H9 (cell line): ENCODE measurements around the gene TAPBPL. TPM values are rescaled to one million over a fixed set of nuclear protein-coding genes. Genes with fewer than 3 reads are reported as not detected.
"Not testable (repeated sequence)": the region's sequence is repeated elsewhere in the genome, so short reads cannot be mapped to it uniquely, and the experiment has no call there.

Experiments used
- DNase-seq: peaks from one replicate; pipeline ENCODE4 v3.0.0-alpha.2; 2017
- H2AFZ ChIP-seq: one replicate; pipeline ENCODE4 v1.6.1; 2013; ENCODE audit warnings: mild to moderate bottlenecking, low read length, control low read depth, moderate library complexity
- H2AK5ac ChIP-seq: 2 replicates; pipeline ENCODE4 v1.6.1; 2013; ENCODE audit warnings: low read length, control low read depth, mixed read lengths; ENCODE audit not compliant: insufficient read length
- H2BK120ac ChIP-seq: one replicate; pipeline ENCODE4 v1.6.1; 2013; ENCODE audit warnings: low read depth, mild to moderate bottlenecking, low read length, control low read depth, inconsistent platforms; ENCODE audit not compliant: poor library complexity, severe bottlenecking
- H2BK12ac ChIP-seq: 2 replicates; pipeline ENCODE4 v1.6.1; 2013; ENCODE audit warnings: low read length, control low read depth, mixed read lengths, low read depth; ENCODE audit not compliant: insufficient read length
- H2BK15ac ChIP-seq: 2 replicates; pipeline ENCODE4 v1.6.1; 2013; ENCODE audit warnings: low read depth, low read length, control low read depth
- H2BK20ac ChIP-seq: one replicate; pipeline ENCODE4 v1.6.1; 2013; ENCODE audit warnings: low read depth, mild to moderate bottlenecking, low read length, control low read depth, inconsistent platforms; ENCODE audit not compliant: poor library complexity, severe bottlenecking
- H2BK5ac ChIP-seq: 2 replicates; pipeline ENCODE4 v1.6.1; 2013; ENCODE audit warnings: low read length, control low read depth, mixed read lengths; ENCODE audit not compliant: insufficient read length
- H3K14ac ChIP-seq: 2 replicates; pipeline ENCODE4 v1.6.1; 2013; ENCODE audit warnings: low read length, control low read depth; ENCODE audit not compliant: insufficient read depth
- H3K18ac ChIP-seq: 2 replicates; pipeline ENCODE4 v1.6.1; 2013; ENCODE audit warnings: low read depth, mild to moderate bottlenecking, mixed read lengths, low read length, control low read depth; ENCODE audit not compliant: insufficient read length
- H3K23ac ChIP-seq: 2 replicates; pipeline ENCODE4 v1.6.1; 2013; ENCODE audit warnings: low read length, control low read depth, mixed read lengths, low read depth; ENCODE audit not compliant: insufficient read length
- H3K23me2 ChIP-seq: 2 replicates; pipeline ENCODE4 v1.6.1; 2013; ENCODE audit warnings: low read depth, mild to moderate bottlenecking, mixed read lengths, low read length, control low read depth; ENCODE audit not compliant: insufficient read length, poor library complexity, severe bottlenecking
- H3K27ac ChIP-seq: 2 replicates; pipeline ENCODE4 v1.5.1; 2013; ENCODE audit warnings: low read length, control low read depth, mixed read lengths, low read depth; ENCODE audit not compliant: insufficient read length
- H3K27me3 ChIP-seq: 2 replicates; pipeline ENCODE4 v1.6.1; 2013; ENCODE audit warnings: low read length, control low read depth, inconsistent platforms; ENCODE audit not compliant: insufficient read depth
- H3K4ac ChIP-seq: 2 replicates; pipeline ENCODE4 v1.6.1; 2013; ENCODE audit warnings: low read depth, mild to moderate bottlenecking, control low read depth, inconsistent platforms, low read length, moderate library complexity
- H3K4me1 ChIP-seq: 2 replicates; pipeline ENCODE4 v1.6.1; 2013; ENCODE audit warnings: low read length, control low read depth, inconsistent platforms; ENCODE audit not compliant: insufficient read depth
- H3K4me2 ChIP-seq: 2 replicates; pipeline ENCODE4 v1.6.1; 2013; ENCODE audit warnings: low read length, control low read depth, mixed read lengths; ENCODE audit not compliant: insufficient read length, insufficient read depth
- H3K56ac ChIP-seq: 2 replicates; pipeline ENCODE4 v1.6.1; 2013; ENCODE audit warnings: low read depth, mild to moderate bottlenecking, mixed read lengths, low read length, control low read depth; ENCODE audit not compliant: insufficient read length
- H3K79me1 ChIP-seq: 2 replicates; pipeline ENCODE4 v1.6.1; 2013; ENCODE audit warnings: low read depth, mild to moderate bottlenecking, moderate library complexity, low read length, control low read depth, inconsistent platforms; ENCODE audit not compliant: insufficient read depth, poor library complexity, severe bottlenecking
- H3K79me2 ChIP-seq: 2 replicates; pipeline ENCODE4 v1.6.1; 2013; ENCODE audit warnings: low read length, control low read depth, inconsistent platforms; ENCODE audit not compliant: insufficient read depth
- H3K9ac ChIP-seq: 2 replicates; pipeline ENCODE4 v1.6.1; 2013; ENCODE audit warnings: low read length, control low read depth, mixed read lengths; ENCODE audit not compliant: insufficient read length; ENCODE audit errors: extremely low read depth
- H3K9me3 ChIP-seq: one replicate; pipeline ENCODE4 v1.6.1; 2013; ENCODE audit warnings: low read depth, low read length, inconsistent platforms; ENCODE audit not compliant: control insufficient read depth
- H3T11ph ChIP-seq: one replicate; pipeline ENCODE4 v1.6.1; 2013; ENCODE audit warnings: mild to moderate bottlenecking, low read length, control low read depth, inconsistent platforms
- H4K20me1 ChIP-seq: one replicate; pipeline ENCODE4 v1.6.1; 2013; ENCODE audit not compliant: control insufficient read depth, insufficient read length, insufficient read depth
- H4K5ac ChIP-seq: 2 replicates; pipeline ENCODE4 v1.6.1; 2013; ENCODE audit warnings: low read depth, mild to moderate bottlenecking, mixed read lengths, low read length, control low read depth; ENCODE audit not compliant: insufficient read length
- H4K8ac ChIP-seq: replicated peaks from 2 replicates; pipeline ENCODE4 v1.6.1; 2013; ENCODE audit warnings: low read length, control low read depth, mixed read lengths, low read depth; ENCODE audit not compliant: insufficient read length
- H4K91ac ChIP-seq: 2 replicates; pipeline ENCODE4 v1.6.1; 2013; ENCODE audit warnings: low read depth, mild to moderate bottlenecking, moderate library complexity, mixed read lengths, low read length, control low read depth; ENCODE audit not compliant: insufficient read length
- H3K27ac Mint-ChIP-seq, 3 experiments: 2 replicates in 2 of 3; 3 replicates in 1 of 3; pipeline ENCODE4 v1.8.0; 2020 to 2021; ENCODE audit warnings: mixed read lengths in 3 of 3, mild to moderate bottlenecking in 1 of 3, moderate library complexity in 1 of 3
- H3K27me3 Mint-ChIP-seq: 2 replicates; pipeline ENCODE4 v1.8.0; 2021; ENCODE audit warnings: low read depth, mild to moderate bottlenecking, moderate library complexity, mixed read lengths
- H3K36me3 Mint-ChIP-seq, 3 experiments: 2 replicates in 2 of 3; 3 replicates in 1 of 3; pipeline ENCODE4 v1.8.0; 2020 to 2021; ENCODE audit warnings: low read depth in 3 of 3, mixed read lengths in 3 of 3; ENCODE audit not compliant: insufficient read depth in 1 of 3
- H3K4me1 Mint-ChIP-seq, 2 experiments: 2 replicates each; pipeline ENCODE4 v1.8.0; 2020; ENCODE audit warnings: mixed read lengths in 2 of 2
- H3K4me3 Mint-ChIP-seq, 2 experiments: 2 replicates in 1 of 2; 3 replicates in 1 of 2; pipeline ENCODE4 v1.8.0; 2020 to 2021; ENCODE audit warnings: mild to moderate bottlenecking in 2 of 2, mixed read lengths in 2 of 2, moderate library complexity in 1 of 2
- H3K9me3 Mint-ChIP-seq, 2 experiments: 2 replicates in 1 of 2; 3 replicates in 1 of 2; pipeline ENCODE4 v1.8.0; 2020; ENCODE audit warnings: mild to moderate bottlenecking in 2 of 2, mixed read lengths in 2 of 2, moderate library complexity in 1 of 2
- WGBS: extraction: QIAGEN DNeasy Blood & Tissue Kit; methylation state at CpG from one replicate; pipeline ENCODE4 v1.1.7; 2013; ENCODE audit warnings: missing lambda C conversion rate, low lambda C conversion rate, mixed read lengths; ENCODE audit not compliant: insufficient read length; ENCODE audit errors: extremely low coverage; 5-methylcytosine and 5-hydroxymethylcytosine counted together
- total RNA-seq: library from RNA; stranded (reverse); gene quantifications from 2 replicates; pipeline ENCODE4 v1.2.1, GENCODE V29; 2021

Gene TAPBPL
- total RNA-seq, 1 experiment from 2014 or later = 1.4 TPM

GRCh38 chr12:6467571-6468282 lies 15.9 kb downstream of the TAPBPL start:
- H2BK12ac ChIP-seq, H2BK5ac ChIP-seq, H3K4me2 ChIP-seq: not testable (repeated sequence)

More at GRCh38 chr12:6467571-6468282, 15.9 kb downstream of the TAPBPL start:
- H4K8ac ChIP-seq, H2BK15ac ChIP-seq, H3K18ac ChIP-seq, H4K91ac ChIP-seq, H2BK120ac ChIP-seq, H3K4ac ChIP-seq, H3K9me3 ChIP-seq, H2AK5ac ChIP-seq, DNase-seq, H2AFZ ChIP-seq, H3T11ph ChIP-seq, H3K4me3 Mint-ChIP-seq, H4K5ac ChIP-seq, H3K14ac ChIP-seq, H3K79me1 ChIP-seq, H3K4me1 ChIP-seq, H3K27ac ChIP-seq, H3K9ac ChIP-seq, H3K9me3 Mint-ChIP-seq, H3K23ac ChIP-seq, H2BK20ac ChIP-seq, H3K27me3 ChIP-seq, H3K23me2 ChIP-seq, H3K56ac ChIP-seq, H3K79me2 ChIP-seq, H4K20me1 ChIP-seq, H3K27ac Mint-ChIP-seq: not testable (repeated sequence)
- peaks cover 16% of the 10 kb centered on the region for H3K27me3 Mint-ChIP-seq
- peaks cover 25 to 48% (median 34%) of the 10 kb centered on the region in 3 experiments for H3K36me3 Mint-ChIP-seq
- WGBS = no CpG with 5 or more reads among the region's 9 CpGs
- peaks cover 18 to 24% of the 10 kb centered on the region in 2 experiments for H3K4me1 Mint-ChIP-seq
